Suprapubic skin (tissue), 4 donors: Measurements from ENCODE around the gene ALDOC. TPM values are rescaled to one million over a fixed set of nuclear protein-coding genes. Genes with fewer than 3 reads are reported as not detected.

Source experiments
- DNase-seq, 2 donors: peaks; one replicate each; pipeline ENCODE4 v3.0.0-alpha.2; 2019; ENCODE audit warnings: low spot score in 2 of 2
- H3K27ac ChIP-seq: fragments of 200-600 bp; sonication (generic); one replicate; pipeline ENCODE4 v1.5.1; 2019
- H3K27me3 ChIP-seq: fragments of 200-600 bp; sonication (generic); one replicate; pipeline ENCODE4 v1.5.1; 2019
- H3K36me3 ChIP-seq: fragments of 200-600 bp; sonication (generic); one replicate; pipeline ENCODE4 v1.5.1; 2019
- H3K4me1 ChIP-seq: fragments of 200-600 bp; sonication (generic); one replicate; pipeline ENCODE4 v1.5.1; 2019
- H3K4me3 ChIP-seq: fragments of 200-600 bp; sonication (generic); one replicate; pipeline ENCODE4 v1.5.1; 2019; ENCODE audit warnings: mild to moderate bottlenecking
- H3K9me3 ChIP-seq: fragments of 200-600 bp; sonication (generic); one replicate; pipeline ENCODE4 v1.5.1; 2019
- CTCF ChIP-seq, 2 donors: fragments of 200-600 bp in 1 of 2; fragments of 450-650 bp in 1 of 2; sonication (generic) in 1 of 2; IDR thresholded peaks; one replicate each; pipeline ENCODE4 v1.5.1; 2016 to 2019; ENCODE audit warnings: antibody characterized with exemption in 2 of 2, mild to moderate bottlenecking in 1 of 2, moderate library complexity in 1 of 2
- EP300 ChIP-seq: sonication (generic); formaldehyde crosslinking; IDR thresholded peaks from one replicate; pipeline ENCODE4 v1.6.1; 2017; ENCODE audit warnings: antibody characterized with exemption
- POLR2A ChIP-seq, 2 donors: fragments of 450-650 bp; IDR thresholded peaks; one replicate each; pipeline ENCODE4 v1.6.1; 2017; ENCODE audit warnings: antibody characterized with exemption in 2 of 2, mild to moderate bottlenecking in 2 of 2, moderate library complexity in 2 of 2
- POLR2AphosphoS5 ChIP-seq, 3 donors: sonication (generic); formaldehyde crosslinking; IDR thresholded peaks; one replicate each; pipeline ENCODE4 v1.6.1; 2017; ENCODE audit warnings: antibody characterized with exemption in 3 of 3
- WGBS: methylation state at CpG from one replicate; pipeline ENCODE4 v1.1.5; 2018; 5-methylcytosine and 5-hydroxymethylcytosine counted together
- total RNA-seq, 4 donors: library from RNA; depleted of rRNA; stranded (reverse); fragments of >200 nt; gene quantifications; one replicate each; pipeline ENCODE4 v1.1.0, GENCODE V29; 2016

The ALDOC gene
- total RNA-seq, 4 donors from 2014 or later, result 33.0 to 103 (median 62.6) TPM

GRCh38 chr17:28530926-28531325 lies 45.8 kb downstream of the ALDOC start:
- DNase-seq, result no peak
- H3K27me3 ChIP-seq, result no peaks in the 10 kb centered on the region
- peaks cover 64% of the 10 kb centered on the region for H3K4me1 ChIP-seq
- no peak overlapping the region for H3K4me3 ChIP-seq
- H3K9me3 ChIP-seq, result no peaks in the 10 kb centered on the region
- no peaks in the 10 kb centered on the region for H3K36me3 ChIP-seq
- no peak overlapping the region for H3K27ac ChIP-seq
- no peak for TF ChIP-seq EP300
- no peak for TF ChIP-seq POLR2AphosphoS5 (IDR thresholded peaks at IDR 0.05)
- no peak for TF ChIP-seq CTCF (IDR thresholded peaks at IDR 0.05)
- no peak for TF ChIP-seq POLR2A (IDR thresholded peaks at IDR 0.05)
- 58% methylated on average over 7 of the region's 7 CpGs for WGBS

- Histone ChIP-seq H3K4me1 (peaks cover 71% of the 10 kb centered on the region), H3K9me3 (no peaks in the 10 kb centered on the region), H3K4me3 (no peak overlapping the region), H3K36me3 (no peaks in the 10 kb centered on the region), H3K27me3 (no peaks in the 10 kb centered on the region), H3K27ac (no peak overlapping the region)
- DNase-seq, result no peak
- TF ChIP-seq POLR2AphosphoS5 (IDR thresholded peaks at IDR 0.05) (no peak), POLR2A (IDR thresholded peaks at IDR 0.05) (no peak), CTCF (IDR thresholded peaks at IDR 0.05) (no peak), EP300 (no peak)
- 80% methylated on average over 4 of the region's 4 CpGs for WGBS
These were observed 46.4 kb downstream of the ALDOC start for GRCh38 chr17:28530250-28530649.

- no peak for DNase-seq
- Histone ChIP-seq H3K9me3 (no peaks in the 10 kb centered on the region), H3K27me3 (no peaks in the 10 kb centered on the region), H3K36me3 (no peaks in the 10 kb centered on the region), H3K27ac (no peak overlapping the region), H3K4me1 (peaks cover 80% of the 10 kb centered on the region), H3K4me3 (no peak overlapping the region)
- TF ChIP-seq CTCF (IDR thresholded peaks at IDR 0.05) (no peak), POLR2AphosphoS5 (IDR thresholded peaks at IDR 0.05) (no peak), POLR2A (IDR thresholded peaks at IDR 0.05) (no peak), EP300 (no peak)
- 91% methylated on average over 3 of the region's 3 CpGs for WGBS
These were observed 47.7 kb downstream of the ALDOC start for GRCh38 chr17:28529013-28529400.

GRCh38 chr17:28528327-28529012 lies 48.2 kb downstream of the ALDOC start:
- H3K27ac ChIP-seq, result peak overlapping the region; percentile 71
- H3K4me1 ChIP-seq, result peaks cover 76% of the 10 kb centered on the region
- H3K27me3 ChIP-seq, result no peaks in the 10 kb centered on the region

More at GRCh38 chr17:28528327-28529012, 48.2 kb downstream of the ALDOC start:
- WGBS, result 66% methylated on average over 9 of the region's 9 CpGs
- Histone ChIP-seq H3K36me3 (no peaks in the 10 kb centered on the region), H3K4me3 (no peak overlapping the region), H3K9me3 (no peaks in the 10 kb centered on the region)
- no peak for TF ChIP-seq POLR2AphosphoS5 (IDR thresholded peaks at IDR 0.05)
- TF ChIP-seq POLR2A (IDR thresholded peaks at IDR 0.05), result no peak
- no peak for TF ChIP-seq CTCF (IDR thresholded peaks at IDR 0.05)
- TF ChIP-seq EP300, result no peak
- DNase-seq, result no peak
